ENCODE results near the gene NECTIN2.
"Not testable (repeated sequence)": the region's sequence is repeated elsewhere in the genome, so short reads cannot be mapped to it uniquely, and the experiment has no call there.

Gene NECTIN2

DNA sequence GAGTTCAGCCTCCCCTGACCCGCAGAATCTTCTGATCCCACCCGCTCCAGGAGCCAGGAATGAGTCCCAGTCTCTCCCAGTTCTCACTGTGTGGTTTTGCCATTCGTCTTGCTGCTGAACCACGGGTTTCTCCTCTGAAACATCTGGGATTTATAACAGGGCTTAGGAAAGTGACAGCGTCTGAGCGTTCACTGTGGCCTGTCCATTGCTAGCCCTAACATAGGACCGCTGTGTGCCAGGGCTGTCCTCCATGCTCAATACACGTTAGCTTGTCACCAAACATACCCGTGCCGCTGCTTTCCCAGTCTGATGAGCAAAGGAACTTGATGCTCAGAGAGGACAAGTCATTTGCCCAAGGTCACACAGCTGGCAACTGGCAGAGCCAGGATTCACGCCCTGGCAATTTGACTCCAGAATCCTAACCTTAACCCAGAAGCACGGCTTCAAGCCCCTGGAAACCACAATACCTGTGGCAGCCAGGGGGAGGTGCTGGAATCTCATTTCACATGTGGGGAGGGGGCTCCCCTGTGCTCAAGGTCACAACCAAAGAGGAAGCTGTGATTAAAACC is 58.4 kb downstream of the NECTIN2 start:
- no peak overlapping the region for H3K4me3 ChIP-seq (ENCODE audit: low read depth, low read length)
- TF ChIP-seq, protein P1, sequence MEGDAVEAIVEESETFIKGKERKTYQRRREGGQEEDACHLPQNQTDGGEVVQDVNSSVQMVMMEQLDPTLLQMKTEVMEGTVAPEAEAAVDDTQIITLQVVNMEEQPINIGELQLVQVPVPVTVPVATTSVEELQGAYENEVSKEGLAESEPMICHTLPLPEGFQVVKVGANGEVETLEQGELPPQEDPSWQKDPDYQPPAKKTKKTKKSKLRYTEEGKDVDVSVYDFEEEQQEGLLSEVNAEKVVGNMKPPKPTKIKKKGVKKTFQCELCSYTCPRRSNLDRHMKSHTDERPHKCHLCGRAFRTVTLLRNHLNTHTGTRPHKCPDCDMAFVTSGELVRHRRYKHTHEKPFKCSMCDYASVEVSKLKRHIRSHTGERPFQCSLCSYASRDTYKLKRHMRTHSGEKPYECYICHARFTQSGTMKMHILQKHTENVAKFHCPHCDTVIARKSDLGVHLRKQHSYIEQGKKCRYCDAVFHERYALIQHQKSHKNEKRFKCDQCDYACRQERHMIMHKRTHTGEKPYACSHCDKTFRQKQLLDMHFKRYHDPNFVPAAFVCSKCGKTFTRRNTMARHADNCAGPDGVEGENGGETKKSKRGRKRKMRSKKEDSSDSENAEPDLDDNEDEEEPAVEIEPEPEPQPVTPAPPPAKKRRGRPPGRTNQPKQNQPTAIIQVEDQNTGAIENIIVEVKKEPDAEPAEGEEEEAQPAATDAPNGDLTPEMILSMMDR (IDR thresholded peaks at IDR 0.05; ENCODE audit: low read depth, low read length): no peak

DNA sequence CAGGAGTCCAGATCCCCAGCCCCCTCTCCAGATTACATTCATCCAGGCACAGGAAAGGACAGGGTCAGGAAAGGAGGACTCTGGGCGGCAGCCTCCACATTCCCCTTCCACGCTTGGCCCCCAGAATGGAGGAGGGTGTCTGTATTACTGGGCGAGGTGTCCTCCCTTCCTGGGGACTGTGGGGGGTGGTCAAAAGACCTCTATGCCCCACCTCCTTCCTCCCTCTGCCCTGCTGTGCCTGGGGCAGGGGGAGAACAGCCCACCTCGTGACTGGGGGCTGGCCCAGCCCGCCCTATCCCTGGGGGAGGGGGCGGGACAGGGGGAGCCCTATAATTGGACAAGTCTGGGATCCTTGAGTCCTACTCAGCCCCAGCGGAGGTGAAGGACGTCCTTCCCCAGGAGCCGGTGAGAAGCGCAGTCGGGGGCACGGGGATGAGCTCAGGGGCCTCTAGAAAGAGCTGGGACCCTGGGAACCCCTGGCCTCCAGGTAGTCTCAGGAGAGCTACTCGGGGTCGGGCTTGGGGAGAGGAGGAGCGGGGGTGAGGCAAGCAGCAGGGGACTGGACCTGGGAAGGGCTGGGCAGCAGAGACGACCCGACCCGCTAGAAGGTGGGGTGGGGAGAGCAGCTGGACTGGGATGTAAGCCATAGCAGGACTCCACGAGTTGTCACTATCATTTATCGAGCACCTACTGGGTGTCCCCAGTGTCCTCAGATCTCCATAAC is 59.5 kb downstream of the NECTIN2 start, which contains the start of gene APOE:
TSS of gene APOE (plus strand) at position 360 of the 724 bp plus-strand sequence. CDS start 829 bp downstream, outside the sequence.
- TF ChIP-seq, protein P1 (IDR thresholded peaks at IDR 0.05; ENCODE audit: low read depth, low read length): no peak
- peak within 1 kb of the TSS; percentile 29; the same call in 1 of the 2 replicates for H3K4me3 ChIP-seq (ENCODE audit: low read depth, low read length)

DNA sequence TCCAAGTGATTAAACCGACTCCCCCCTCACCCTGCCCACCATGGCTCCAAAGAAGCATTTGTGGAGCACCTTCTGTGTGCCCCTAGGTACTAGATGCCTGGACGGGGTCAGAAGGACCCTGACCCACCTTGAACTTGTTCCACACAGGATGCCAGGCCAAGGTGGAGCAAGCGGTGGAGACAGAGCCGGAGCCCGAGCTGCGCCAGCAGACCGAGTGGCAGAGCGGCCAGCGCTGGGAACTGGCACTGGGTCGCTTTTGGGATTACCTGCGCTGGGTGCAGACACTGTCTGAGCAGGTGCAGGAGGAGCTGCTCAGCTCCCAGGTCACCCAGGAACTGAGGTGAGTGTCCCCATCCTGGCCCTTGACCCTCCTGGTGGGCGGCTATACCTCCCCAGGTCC is 61.5 kb downstream of the NECTIN2 start:
- no peak overlapping the region for H3K4me3 ChIP-seq (ENCODE audit: low read depth, low read length)
- TF ChIP-seq, protein P1 (IDR thresholded peaks at IDR 0.05; ENCODE audit: low read depth, low read length): no peak

DNA sequence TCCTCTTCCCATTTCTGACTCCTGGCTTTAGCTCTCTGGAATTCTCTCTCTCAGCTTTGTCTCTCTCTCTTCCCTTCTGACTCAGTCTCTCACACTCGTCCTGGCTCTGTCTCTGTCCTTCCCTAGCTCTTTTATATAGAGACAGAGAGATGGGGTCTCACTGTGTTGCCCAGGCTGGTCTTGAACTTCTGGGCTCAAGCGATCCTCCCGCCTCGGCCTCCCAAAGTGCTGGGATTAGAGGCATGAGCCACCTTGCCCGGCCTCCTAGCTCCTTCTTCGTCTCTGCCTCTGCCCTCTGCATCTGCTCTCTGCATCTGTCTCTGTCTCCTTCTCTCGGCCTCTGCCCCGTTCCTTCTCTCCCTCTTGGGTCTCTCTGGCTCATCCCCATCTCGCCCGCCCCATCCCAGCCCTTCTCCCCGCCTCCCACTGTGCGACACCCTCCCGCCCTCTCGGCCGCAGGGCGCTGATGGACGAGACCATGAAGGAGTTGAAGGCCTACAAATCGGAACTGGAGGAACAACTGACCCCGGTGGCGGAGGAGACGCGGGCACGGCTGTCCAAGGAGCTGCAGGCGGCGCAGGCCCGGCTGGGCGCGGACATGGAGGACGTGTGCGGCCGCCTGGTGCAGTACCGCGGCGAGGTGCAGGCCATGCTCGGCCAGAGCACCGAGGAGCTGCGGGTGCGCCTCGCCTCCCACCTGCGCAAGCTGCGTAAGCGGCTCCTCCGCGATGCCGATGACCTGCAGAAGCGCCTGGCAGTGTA is 62.2 kb downstream of the NECTIN2 start:
- TF ChIP-seq, protein P1 (IDR thresholded peaks at IDR 0.05; ENCODE audit: low read depth, low read length): no peak
- no peak overlapping the region for H3K4me3 ChIP-seq (ENCODE audit: low read depth, low read length)

DNA sequence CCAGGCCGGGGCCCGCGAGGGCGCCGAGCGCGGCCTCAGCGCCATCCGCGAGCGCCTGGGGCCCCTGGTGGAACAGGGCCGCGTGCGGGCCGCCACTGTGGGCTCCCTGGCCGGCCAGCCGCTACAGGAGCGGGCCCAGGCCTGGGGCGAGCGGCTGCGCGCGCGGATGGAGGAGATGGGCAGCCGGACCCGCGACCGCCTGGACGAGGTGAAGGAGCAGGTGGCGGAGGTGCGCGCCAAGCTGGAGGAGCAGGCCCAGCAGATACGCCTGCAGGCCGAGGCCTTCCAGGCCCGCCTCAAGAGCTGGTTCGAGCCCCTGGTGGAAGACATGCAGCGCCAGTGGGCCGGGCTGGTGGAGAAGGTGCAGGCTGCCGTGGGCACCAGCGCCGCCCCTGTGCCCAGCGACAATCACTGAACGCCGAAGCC is 62.8 kb downstream of the NECTIN2 start:
- H3K4me3 ChIP-seq (ENCODE audit: low read depth, low read length): no peak overlapping the region
- TF ChIP-seq, protein P1 (IDR thresholded peaks at IDR 0.05; ENCODE audit: low read depth, low read length): no peak

DNA sequence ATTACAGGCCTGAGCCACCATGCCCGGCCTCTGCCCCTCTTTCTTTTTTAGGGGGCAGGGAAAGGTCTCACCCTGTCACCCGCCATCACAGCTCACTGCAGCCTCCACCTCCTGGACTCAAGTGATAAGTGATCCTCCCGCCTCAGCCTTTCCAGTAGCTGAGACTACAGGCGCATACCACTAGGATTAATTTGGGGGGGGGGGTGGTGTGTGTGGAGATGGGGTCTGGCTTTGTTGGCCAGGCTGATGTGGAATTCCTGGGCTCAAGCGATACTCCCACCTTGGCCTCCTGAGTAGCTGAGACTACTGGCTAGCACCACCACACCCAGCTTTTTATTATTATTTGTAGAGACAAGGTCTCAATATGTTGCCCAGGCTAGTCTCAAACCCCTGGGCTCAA is 63.7 kb downstream of the NECTIN2 start:
- no peak overlapping the region for H3K4me3 ChIP-seq (ENCODE audit: low read depth, low read length)
- TF ChIP-seq, protein P1 (IDR thresholded peaks at IDR 0.05; ENCODE audit: low read depth, low read length): no peak

DNA sequence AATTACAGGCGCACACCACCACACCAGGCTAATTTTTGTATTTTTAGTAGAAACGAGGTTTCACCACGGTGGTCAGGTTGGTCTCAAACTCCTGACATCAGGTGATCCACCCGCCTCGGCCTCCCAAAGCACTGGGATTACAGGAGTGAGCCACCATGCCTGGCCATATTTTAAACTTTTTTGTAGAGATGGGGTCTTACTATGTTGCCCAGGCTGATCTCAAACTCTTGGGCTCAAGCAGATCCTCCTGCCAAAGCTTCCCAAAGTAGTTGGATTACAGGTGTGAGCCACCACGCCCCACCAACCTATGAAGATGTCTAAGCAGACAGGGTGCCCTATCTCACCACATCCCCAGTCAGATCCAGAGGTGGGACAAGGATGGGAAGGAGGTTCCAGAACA is 65.8 kb downstream of the NECTIN2 start:
- H3K4me3 ChIP-seq (ENCODE audit: low read depth, low read length): not testable (repeated sequence)
